Endothelial cell of umbilical vein (primary cell): Measurements from ENCODE around the gene KREMEN1. TPM values are rescaled to one million over a fixed set of nuclear protein-coding genes. Genes with fewer than 3 reads are reported as not detected.

Experiments
- BruUV-seq: library from RNA; stranded (reverse); fragments of 400-500 nt; replicated peaks from 2 replicates; lab custom pipeline; 2021; lab: Mats Ljungman, UMichigan
- CTCF ChIA-PET: fragments of 300-600, 350-600 bp; sonication (Branson Sonifier 250); formaldehyde crosslinking; loops from one replicate; lab custom pipeline; 2021; ENCODE audit warnings: antibody characterized with exemption, inconsistent platforms; lab: Charles Lee
- POLR2A ChIA-PET: fragments of 300-600, 350-600 bp; sonication (Branson Sonifier 250); formaldehyde crosslinking; loops from one replicate; lab custom pipeline; 2021; ENCODE audit warnings: antibody characterized with exemption, inconsistent platforms; lab: Charles Lee
- DNase-seq: peaks from one replicate; pipeline ENCODE4 v3.0.0-alpha.2; 2011; ENCODE audit warnings: low read depth, low spot score
- FAIRE-seq: peaks from 2 replicates; lab custom pipeline; 2011; peaks lifted over from hg19 to GRCh38; lab: Jason Lieb, UNC
- H2AFZ ChIP-seq: 2 replicates; pipeline ENCODE4 v1.6.0; 2012; ENCODE audit warnings: low read depth, low read length, control low read depth, inconsistent platforms
- H3K27ac ChIP-seq: 2 replicates; pipeline ENCODE4 v1.5.1; 2011; ENCODE audit warnings: low read depth, mild to moderate bottlenecking, control low read depth, low read length, moderate library complexity; ENCODE audit not compliant: insufficient read depth
- H3K27me3 ChIP-seq, 2 experiments: 2 replicates each; pipeline versions ENCODE4 v1.6.0 to v1.6.1; 2011; ENCODE audit warnings: low read length in 2 of 2, mixed read lengths in 1 of 2; ENCODE audit not compliant: control insufficient read depth in 2 of 2, insufficient read depth in 2 of 2
- H3K36me3 ChIP-seq, 2 experiments: 2 replicates in 1 of 2; 3 replicates in 1 of 2; pipeline ENCODE4 v1.5.1; 2011; ENCODE audit warnings: low read length in 2 of 2, mild to moderate bottlenecking in 1 of 2, moderate library complexity in 1 of 2; ENCODE audit not compliant: control insufficient read depth in 2 of 2, insufficient read depth in 2 of 2; ENCODE audit errors: extremely low read depth in 1 of 2
- H3K4me1 ChIP-seq: 3 replicates; pipeline ENCODE4 v1.5.1; 2011; ENCODE audit warnings: mild to moderate bottlenecking, low read length; ENCODE audit not compliant: control insufficient read depth, insufficient read depth; ENCODE audit errors: extremely low read depth
- H3K4me2 ChIP-seq: 2 replicates; pipeline ENCODE4 v1.6.1; 2011; ENCODE audit warnings: low read length, control low read depth, mixed read lengths; ENCODE audit not compliant: insufficient read depth
- H3K4me3 ChIP-seq, 3 experiments: fragments of 200-600 bp in 1 of 3; sonication (generic), shearing (Covaris generic) in 1 of 3; replicated peaks in 1 of 3; 2 replicates each; pipeline ENCODE4 v1.5.1; 2011 to 2016; ENCODE audit warnings: control low read depth in 3 of 3, low read length in 3 of 3, mild to moderate bottlenecking in 2 of 3, inconsistent platforms in 1 of 3, low read depth in 1 of 3, moderate library complexity in 1 of 3; ENCODE audit not compliant: insufficient read depth in 1 of 3
- H3K79me2 ChIP-seq: 2 replicates; pipeline ENCODE4 v1.6.0; 2012; ENCODE audit warnings: low read length, inconsistent platforms; ENCODE audit not compliant: control insufficient read depth, insufficient read depth
- H3K9ac ChIP-seq: replicated peaks from 2 replicates; pipeline ENCODE3; 2011; ENCODE audit warnings: low read length, control low read depth; ENCODE audit not compliant: insufficient read depth; ENCODE audit errors: extremely low read depth
- H3K9me1 ChIP-seq: replicated peaks from 3 replicates; pipeline ENCODE4 v1.6.0; 2011; ENCODE audit warnings: mild to moderate bottlenecking, low read length; ENCODE audit not compliant: control insufficient read depth, insufficient read depth; ENCODE audit errors: extremely low read depth
- H3K9me3 ChIP-seq: replicated peaks from 2 replicates; pipeline ENCODE4 v1.5.1; 2012; ENCODE audit warnings: low read length, inconsistent platforms; ENCODE audit not compliant: control insufficient read depth, insufficient read depth
- H4K20me1 ChIP-seq: replicated peaks from 2 replicates; pipeline ENCODE3; 2011; ENCODE audit warnings: mild to moderate bottlenecking, low read length; ENCODE audit not compliant: control insufficient read depth, insufficient read depth; ENCODE audit errors: extremely low read depth
- CTCF ChIP-seq, 2 donors: IDR thresholded peaks; 1 replicate in 1 of 2; 2 replicates in 1 of 2; pipeline ENCODE4 v1.5.1; 2011; ENCODE audit warnings: low read length in 2 of 2, mild to moderate bottlenecking in 2 of 2, moderate library complexity in 2 of 2, control low read depth in 1 of 2, inconsistent platforms in 1 of 2, low read depth in 1 of 2; ENCODE audit not compliant: insufficient read depth in 1 of 2; ENCODE audit errors: extremely low read depth in 1 of 2
- EZH2 ChIP-seq: IDR thresholded peaks from 2 replicates; pipeline ENCODE4 v1.6.1; 2012; ENCODE audit warnings: borderline replicate concordance, low read depth, mild to moderate bottlenecking, moderate library complexity, low read length, inconsistent platforms; ENCODE audit not compliant: severe bottlenecking
- FOS ChIP-seq: IDR thresholded peaks from 2 replicates; pipeline ENCODE4 v1.6.1; 2011; ENCODE audit warnings: mild to moderate bottlenecking, low read length, moderate library complexity, borderline replicate concordance; ENCODE audit not compliant: insufficient read depth
- GATA2 ChIP-seq: IDR thresholded peaks from 2 replicates; pipeline ENCODE4 v1.7.0; 2011; ENCODE audit warnings: low read depth, mild to moderate bottlenecking, moderate library complexity, mixed read lengths, low read length; ENCODE audit not compliant: insufficient read length, insufficient read depth
- JUN ChIP-seq: IDR thresholded peaks from 2 replicates; pipeline ENCODE4 v1.6.1; 2011; ENCODE audit warnings: borderline replicate concordance, low read depth; ENCODE audit not compliant: insufficient read length, insufficient read depth
- MAX ChIP-seq: IDR thresholded peaks from 2 replicates; pipeline ENCODE4 v1.6.1; 2011; ENCODE audit not compliant: insufficient read depth, insufficient read length
- MYC ChIP-seq: IDR thresholded peaks from one replicate; pipeline ENCODE4 v1.6.1; 2011; ENCODE audit warnings: mild to moderate bottlenecking, low read depth, low read length
- POLR2A ChIP-seq: IDR thresholded peaks from 2 replicates; pipeline ENCODE4 v1.6.1; 2012; ENCODE audit warnings: low read depth, mild to moderate bottlenecking, control low read depth, low read length
- POLR2AphosphoS5 ChIP-seq: IDR thresholded peaks from 2 replicates; pipeline ENCODE4 v1.6.1; 2012; ENCODE audit warnings: low read depth, mild to moderate bottlenecking, control low read depth, low read length, moderate library complexity; ENCODE audit not compliant: insufficient read depth
- dilution Hi-C: fragments of 300-500 bp; cut with MboI; formaldehyde crosslinking; loops from one replicate; pipeline ENCODE4 v1.15.0; 2019; ENCODE audit warnings: low sequenced_read_pairs; ENCODE audit not compliant: extremely low pct_ligation_motif_present
- intact Hi-C: fragments of 100-400 bp; cut with micrococcal nuclease; formaldehyde crosslinking; loops from one replicate; pipeline ENCODE4 v1.10.0; 2022
- polyA plus RNA-seq, 4 experiments: library from polyadenylated mRNA; depleted of rRNA in 3 of 4; stranded (reverse) in 3 of 4; unstranded in 1 of 4; fragments of >200 nt; gene quantifications; 2 replicates each; pipeline versions ENCODE4 v1.2.1 to v1.2.3, GENCODE V29; 2011 to 2012; ENCODE audit warnings: missing spikeins in 1 of 4
- total RNA-seq: library from RNA; stranded (reverse); gene quantifications from 2 replicates; pipeline ENCODE4 v1.2.3, GENCODE V29; 2021

Gene KREMEN1
- total and polyA plus RNA-seq, 2 donors (not counting 3 experiments of a cell fraction or from before 2014, with no cell fraction given): 0.58 to 1.1 TPM

- DNase-seq: no peak
- Histone ChIP-seq H3K9me3 (no peaks in the 10 kb centered on the region), H3K79me2 (no peaks in the 10 kb centered on the region), H4K20me1 (no peaks in the 10 kb centered on the region), H3K9ac (no peak overlapping the region), H3K4me2 (no peak overlapping the region), H2AFZ (no peak overlapping the region), H3K36me3 (no peaks in the 10 kb centered on the region), H3K9me1 (no peaks in the 10 kb centered on the region), H3K27ac (no peak overlapping the region), H3K4me3 (no peak overlapping the region), H3K4me1 (no peaks in the 10 kb centered on the region), H3K27me3 (peaks cover 4 to 9% of the 10 kb centered on the region in 2 experiments)
- CTCF ChIA-PET: interaction anchor here (2.0 kb wide), 1 partner anchor 15 kb away, joined by 9 read pairs; no protein-coding TSS in a partner anchor
- no peak for TF ChIP-seq MYC
- no peak for TF ChIP-seq POLR2A
- TF ChIP-seq GATA2: no peak
- no peak for TF ChIP-seq CTCF (IDR thresholded peaks at IDR 0.05; ENCODE audit: extremely low read depth in 1 of 2, insufficient read depth in 1 of 2, low read depth in 1 of 2, low read length in 2 of 2)
- no peak for TF ChIP-seq EZH2
- TF ChIP-seq FOS: no peak
- TF ChIP-seq JUN: no peak
- TF ChIP-seq MAX: no peak
- no peak for TF ChIP-seq POLR2AphosphoS5
- dilution Hi-C loops (no loop called here), intact Hi-C loops (no loop called here)
- no TSS peak for BruUV-seq
- POLR2A ChIA-PET: no interaction called here
- no peak for FAIRE-seq
Observed at GRCh38 chr22:29138556-29139305, 65.9 kb downstream of the KREMEN1 start.
